Tibial nerve (tissue), 4 donors: ENCODE data around the gene ELMOD3. TPM values are rescaled to one million over a fixed set of nuclear protein-coding genes. Genes with fewer than 3 reads are reported as not detected.
"Not testable (repeated sequence)": the region's sequence is repeated elsewhere in the genome, so short reads cannot be mapped to it uniquely, and the experiment has no call there.

Experiments
- DNase-seq, 2 donors: peaks; one replicate each; pipeline ENCODE4 v3.0.0-alpha.2; 2019; ENCODE audit warnings: low spot score in 2 of 2
- H3K27ac ChIP-seq, 4 donors: fragments of 200-600 bp; sonication (generic) in 3 of 4; one replicate each; pipeline ENCODE4 v1.5.1; 2017 to 2019; ENCODE audit warnings: mild to moderate bottlenecking in 1 of 4
- H3K27me3 ChIP-seq, 2 donors: fragments of 200-600 bp; sonication (generic) in 1 of 2; one replicate each; pipeline versions ENCODE4 v1.5.1 to v1.6.0; 2017 to 2019
- H3K36me3 ChIP-seq, 3 donors: fragments of 200-600 bp; sonication (generic); one replicate each; pipeline ENCODE4 v1.5.1; 2018 to 2019
- H3K4me1 ChIP-seq, 4 donors: fragments of 200-600 bp; sonication (generic) in 3 of 4; one replicate each; pipeline ENCODE4 v1.5.1; 2017 to 2019
- H3K4me3 ChIP-seq, 4 donors: fragments of 200-600 bp; sonication (generic) in 3 of 4; one replicate each; pipeline ENCODE4 v1.5.1; 2017 to 2019; ENCODE audit warnings: mild to moderate bottlenecking in 1 of 4, moderate library complexity in 1 of 4
- H3K9me3 ChIP-seq, 4 donors: fragments of 200-600 bp; sonication (generic) in 3 of 4; one replicate each; pipeline ENCODE4 v1.5.1; 2017 to 2019
- CTCF ChIP-seq, 5 experiments: fragments of 200-600 bp in 3 of 5; fragments of 450-650 bp in 2 of 5; sonication (generic) in 3 of 5; IDR thresholded peaks; one replicate each; pipeline ENCODE4 v1.5.1; 2016 to 2019; ENCODE audit warnings: antibody characterized with exemption in 5 of 5, mild to moderate bottlenecking in 3 of 5, moderate library complexity in 2 of 5
- EP300 ChIP-seq, 2 donors: sonication (generic); formaldehyde crosslinking; IDR thresholded peaks; one replicate each; pipeline ENCODE4 v1.6.1; 2017; ENCODE audit warnings: antibody characterized with exemption in 2 of 2, mild to moderate bottlenecking in 1 of 2
- POLR2A ChIP-seq, 2 donors: fragments of 450-650 bp; IDR thresholded peaks; one replicate each; pipeline ENCODE4 v1.6.1; 2017; ENCODE audit warnings: antibody characterized with exemption in 2 of 2, mild to moderate bottlenecking in 2 of 2, moderate library complexity in 2 of 2
- WGBS, 2 donors: methylation state at CpG; one replicate each; pipeline ENCODE4 v1.1.5; 2018; 5-methylcytosine and 5-hydroxymethylcytosine counted together
- total RNA-seq, 4 donors: library from RNA; depleted of rRNA; stranded (reverse); fragments of >200 nt; gene quantifications; one replicate each; pipeline ENCODE4 v1.1.0, GENCODE V29; 2016

Gene ELMOD3
- total RNA-seq, 4 donors from 2014 or later: 21.2 to 39.0 (median 35.4) TPM

DNA sequence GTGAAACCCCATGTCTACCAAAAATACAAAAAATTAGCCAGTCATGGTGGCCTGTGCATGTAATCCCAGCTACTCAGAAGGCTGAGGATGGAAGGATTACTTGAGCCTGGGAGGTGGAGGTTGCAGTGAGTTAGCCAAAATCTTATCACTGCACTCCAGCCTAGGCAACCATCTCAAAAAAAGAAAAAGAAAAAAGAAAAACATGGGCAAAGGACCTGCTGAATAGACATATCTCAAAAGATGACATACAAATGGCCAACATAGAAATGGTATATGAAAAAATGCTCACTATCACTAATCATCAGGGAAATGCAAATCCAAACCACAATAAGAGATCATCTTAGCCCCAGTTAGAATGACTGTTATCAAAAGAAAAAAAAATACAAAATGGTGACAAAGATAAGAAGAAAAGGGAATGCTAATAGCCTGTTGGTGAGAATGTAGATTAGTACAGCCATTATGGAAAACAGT lies 25.4 kb upstream of the ELMOD3 start:
- no peaks in the 10 kb centered on the region for H3K27me3 ChIP-seq
- no peak overlapping the region for H3K4me3 ChIP-seq
- no peak for DNase-seq
- no peak overlapping the region for H3K27ac ChIP-seq
- H3K36me3 ChIP-seq: peaks cover 0 to 15% (median 4%) of the 10 kb centered on the region in 3 donors
- TF ChIP-seq POLR2A (IDR thresholded peaks at IDR 0.05) (no peak), EP300 (IDR thresholded peaks at IDR 0.05) (no peak), CTCF (IDR thresholded peaks at IDR 0.05) (no peak)
- H3K4me1 ChIP-seq: peaks cover 0 to 39% (median 22%) of the 10 kb centered on the region in 4 donors
- no peaks in the 10 kb centered on the region for H3K9me3 ChIP-seq

DNA sequence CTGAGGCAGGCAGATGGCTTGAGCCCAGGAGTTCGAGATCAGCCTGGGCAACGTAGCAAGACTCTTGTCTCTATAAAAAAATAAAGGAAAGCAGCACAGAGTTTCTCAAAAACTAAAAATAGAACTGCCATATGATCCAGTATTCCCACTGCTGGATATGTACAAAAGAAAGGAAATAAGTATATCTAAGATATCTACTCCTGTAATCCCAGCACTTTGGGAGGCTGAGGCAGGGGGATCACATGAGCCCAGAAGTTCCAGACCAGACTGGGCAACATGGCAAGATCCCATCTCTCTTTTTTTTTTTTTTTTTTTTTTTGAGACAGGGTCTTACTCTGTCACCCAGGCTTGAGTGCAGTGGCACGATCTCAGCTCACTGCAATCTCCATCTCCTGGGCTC lies 24.9 kb upstream of the ELMOD3 start:
- H3K9me3 ChIP-seq, H3K4me3 ChIP-seq, H3K27me3 ChIP-seq, H3K27ac ChIP-seq, DNase-seq: not testable (repeated sequence)
- WGBS, 2 donors: 82 to 87% methylated on average over 3 of the region's 3 CpGs
- peaks cover 0 to 34% (median 21%) of the 10 kb centered on the region in 4 donors for H3K4me1 ChIP-seq
- H3K36me3 ChIP-seq: peaks cover 0 to 10% (median 0%) of the 10 kb centered on the region in 3 donors

DNA sequence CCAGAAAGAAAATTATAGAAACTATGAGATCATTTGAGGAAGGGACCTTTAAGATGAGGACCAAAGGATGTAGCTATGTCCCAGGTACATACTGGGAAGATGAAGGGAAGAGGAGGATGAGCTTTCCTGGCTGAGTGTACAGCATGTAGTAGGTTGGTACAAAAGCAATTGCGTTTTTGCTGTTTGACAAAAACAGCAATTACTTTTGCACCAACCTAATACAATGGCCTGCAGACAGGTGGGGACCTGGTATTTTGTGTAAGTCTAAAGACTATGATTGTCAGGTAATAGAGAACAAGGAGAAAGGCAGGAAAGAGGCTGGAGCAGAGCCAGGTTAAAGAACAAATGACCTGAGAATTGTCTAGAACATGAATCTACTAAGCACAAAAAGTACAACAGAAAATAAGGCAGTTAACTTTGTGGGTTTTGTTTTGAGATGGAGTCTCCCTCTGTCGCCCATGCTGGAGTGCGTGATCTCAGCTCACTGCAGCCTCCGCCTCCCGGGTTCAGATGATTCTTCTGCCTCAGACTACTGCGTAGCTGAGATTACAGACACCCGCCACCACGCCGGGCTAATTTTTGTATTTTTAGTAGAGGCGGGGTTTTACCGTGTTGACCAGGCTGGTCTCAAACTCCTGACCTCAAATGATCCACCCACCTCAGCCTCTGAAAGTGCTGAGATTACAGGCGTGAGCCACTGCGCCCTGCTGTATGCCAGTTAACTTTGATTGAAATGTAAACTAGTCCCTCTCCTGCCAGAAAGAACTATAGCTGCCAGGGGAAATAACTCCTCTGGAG lies 23.5 kb upstream of the ELMOD3 start:
- Histone ChIP-seq H3K9me3 (no peaks in the 10 kb centered on the region), H3K27ac (no peak overlapping the region), H3K4me3 (no peak overlapping the region), H3K36me3 (peaks cover 0 to 6% (median 0%) of the 10 kb centered on the region in 3 donors), H3K4me1 (peaks cover 0 to 21% (median 11%) of the 10 kb centered on the region in 4 donors), H3K27me3 (no peaks in the 10 kb centered on the region)
- WGBS, 2 donors: 80 to 83% methylated on average over 13 of the region's 13 CpGs
- TF ChIP-seq CTCF (IDR thresholded peaks at IDR 0.05): no peak
- TF ChIP-seq EP300 (IDR thresholded peaks at IDR 0.05): no peak
- TF ChIP-seq POLR2A (IDR thresholded peaks at IDR 0.05): no peak
- DNase-seq: no peak

GRCh38 chr2:85333877-85334276 lies 20.7 kb upstream of the ELMOD3 start:
- H3K36me3 ChIP-seq, H3K27ac ChIP-seq, H3K27me3 ChIP-seq, DNase-seq, H3K9me3 ChIP-seq, H3K4me3 ChIP-seq, H3K4me1 ChIP-seq: not testable (repeated sequence)
- WGBS, 2 donors: 89 to 95% methylated on average over 4 of the region's 4 CpGs

GRCh38 chr2:85334928-85335327 lies 19.6 kb upstream of the ELMOD3 start:
- H3K27me3 ChIP-seq: no peaks in the 10 kb centered on the region
- H3K4me1 ChIP-seq: no peaks in the 10 kb centered on the region
- no peaks in the 10 kb centered on the region for H3K36me3 ChIP-seq
- H3K27ac ChIP-seq: no peak overlapping the region
- no peak for DNase-seq
- H3K9me3 ChIP-seq: no peaks in the 10 kb centered on the region
- no peak overlapping the region for H3K4me3 ChIP-seq
- TF ChIP-seq EP300 (IDR thresholded peaks at IDR 0.05) (no peak), CTCF (IDR thresholded peaks at IDR 0.05) (no peak)
- 48 to 95% methylated on average over 2 of the region's 2 CpGs for WGBS, 2 donors

DNA sequence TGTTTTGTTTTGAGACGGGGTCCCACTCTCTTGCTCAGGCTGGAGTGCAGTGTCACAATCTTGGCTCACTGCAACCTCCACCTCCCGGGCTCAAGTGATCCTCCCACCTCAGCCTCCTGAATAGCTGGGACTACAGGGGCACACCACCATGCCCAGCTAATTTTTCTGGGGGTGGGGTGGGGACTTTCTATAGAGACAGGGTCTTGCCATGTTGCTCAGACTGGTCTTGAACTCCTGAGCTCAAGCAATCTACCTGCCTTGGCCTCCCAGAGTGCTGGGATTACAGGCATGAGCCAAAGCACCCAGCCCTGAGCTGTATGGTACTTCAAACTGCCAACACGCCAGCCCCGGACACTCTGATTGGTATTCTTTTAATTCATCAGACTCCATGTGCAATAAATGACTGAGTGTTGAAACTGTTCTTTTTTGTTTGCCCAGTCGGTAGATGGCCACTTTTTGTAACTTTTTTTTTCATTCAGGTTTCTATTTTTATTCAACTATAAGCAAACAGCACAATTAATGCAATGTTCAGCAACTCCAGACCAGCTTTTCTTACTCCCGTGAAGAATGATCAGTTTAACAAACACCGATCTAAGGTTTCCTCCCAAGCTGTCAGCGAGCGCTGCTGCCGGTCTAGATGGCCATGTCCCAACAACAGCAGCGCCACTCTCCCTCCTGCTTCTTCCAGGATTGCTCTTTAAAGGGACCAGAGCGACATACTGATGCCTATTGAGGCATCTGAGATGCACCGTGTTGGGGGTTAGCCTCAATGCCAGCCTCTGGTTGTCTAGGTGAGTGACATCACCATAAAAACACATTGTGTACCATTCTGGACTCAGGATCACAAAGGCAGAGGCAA lies 14.3 kb upstream of the ELMOD3 start:
- TF ChIP-seq EP300 (IDR thresholded peaks at IDR 0.05) (no peak), CTCF (IDR thresholded peaks at IDR 0.05) (no peak), POLR2A (IDR thresholded peaks at IDR 0.05) (no peak)
- no peak overlapping the region for H3K27ac ChIP-seq
- H3K4me1 ChIP-seq: no peaks in the 10 kb centered on the region
- no peaks in the 10 kb centered on the region for H3K27me3 ChIP-seq
- H3K4me3 ChIP-seq: no peak overlapping the region
- H3K36me3 ChIP-seq: peaks cover 0 to 40% (median 0%) of the 10 kb centered on the region in 3 donors
- no peak for DNase-seq
- H3K9me3 ChIP-seq: no peaks in the 10 kb centered on the region
- WGBS, 2 donors: 26 to 39% methylated on average over 13 of the region's 13 CpGs
